Activated T-helper 2 cell treated with anti-CD3 and anti-CD28 coated beads, Interferon-gamma antibody, Interleukin-2, Interleukin-4, amounts not matched to agents 10 μg/mL and 5 μg/mL and 100 μg/mL, durations not matched to agents 14 hours and 24 hours and 36 hours (primary cell): ENCODE measurements around the gene TUBA1B. TPM values are rescaled to one million over a fixed set of nuclear protein-coding genes. Genes with fewer than 3 reads are reported as not detected.
"Not testable (repeated sequence)": the region's sequence is repeated elsewhere in the genome, so short reads cannot be mapped to it uniquely, and the experiment has no call there.

Experiments used
- DNase-seq: peaks from one replicate; pipeline ENCODE4 v3.0.0; 2021; ENCODE audit warnings: low spot score
- H3K27ac Mint-ChIP-seq: one replicate; pipeline ENCODE4 v1.8.0; 2021; ENCODE audit warnings: mixed read lengths
- H3K27me3 Mint-ChIP-seq: one replicate; pipeline ENCODE4 v1.8.0; 2021; ENCODE audit warnings: low read depth, mixed read lengths
- H3K36me3 Mint-ChIP-seq: one replicate; pipeline ENCODE4 v1.8.0; 2021; ENCODE audit warnings: low read depth, mixed read lengths
- H3K4me1 Mint-ChIP-seq: one replicate; pipeline ENCODE4 v1.8.0; 2021; ENCODE audit warnings: low read depth, mixed read lengths
- H3K4me3 Mint-ChIP-seq: one replicate; pipeline ENCODE4 v1.8.0; 2021; ENCODE audit warnings: low read depth, mild to moderate bottlenecking, moderate library complexity, mixed read lengths
- H3K9me3 Mint-ChIP-seq: one replicate; pipeline ENCODE4 v1.8.0; 2021; ENCODE audit warnings: mixed read lengths
- intact Hi-C: fragments of 100-400 bp; cut with micrococcal nuclease; formaldehyde crosslinking; loops from one replicate; pipeline ENCODE4 v1.15.1; 2023
- total RNA-seq: library from RNA; stranded (reverse); gene quantifications from 2 replicates; pipeline ENCODE4 v1.2.3, GENCODE V29; 2022

The TUBA1B gene
- total RNA-seq, 1 donor from 2014 or later: 1,902 TPM

GRCh38 chr12:49137476-49137875, 6.3 kb upstream of the TUBA1B start:
- peaks cover 25% of the 10 kb centered on the region for H3K4me1 Mint-ChIP-seq
- no peaks in the 10 kb centered on the region for H3K27me3 Mint-ChIP-seq
- H3K9me3 Mint-ChIP-seq: no peaks in the 10 kb centered on the region
- H3K27ac Mint-ChIP-seq: no peak overlapping the region
- DNase-seq: no peak
- H3K36me3 Mint-ChIP-seq: no peaks in the 10 kb centered on the region
- intact Hi-C loops: no loop called here
- H3K4me3 Mint-ChIP-seq: no peak overlapping the region

GRCh38 chr12:49136997-49137396, 5.8 kb upstream of the TUBA1B start:
- H3K27ac Mint-ChIP-seq, intact Hi-C loops, DNase-seq, H3K9me3 Mint-ChIP-seq, H3K27me3 Mint-ChIP-seq, H3K36me3 Mint-ChIP-seq, H3K4me3 Mint-ChIP-seq: not testable (repeated sequence)
- H3K4me1 Mint-ChIP-seq: peaks cover 30% of the 10 kb centered on the region

GRCh38 chr12:49133590-49133989, 2.4 kb upstream of the TUBA1B start:
- no peaks in the 10 kb centered on the region for H3K9me3 Mint-ChIP-seq
- no peaks in the 10 kb centered on the region for H3K27me3 Mint-ChIP-seq
- H3K27ac Mint-ChIP-seq: no peak overlapping the region
- intact Hi-C loops: loop anchor here (5.0 kb wide), 2 partner anchors 281 to 609 kb away; partner anchors contain the start of genes DDX23 and TMBIM6
- peak overlapping the region; percentile 21 for H3K4me3 Mint-ChIP-seq
- peaks cover 30% of the 10 kb centered on the region for H3K4me1 Mint-ChIP-seq
- H3K36me3 Mint-ChIP-seq: peaks cover 29% of the 10 kb centered on the region
- DNase-seq: no peak

GRCh38 chr12:49133014-49133413, 1.8 kb upstream of the TUBA1B start:
- H3K27me3 Mint-ChIP-seq: no peaks in the 10 kb centered on the region
- H3K9me3 Mint-ChIP-seq: no peaks in the 10 kb centered on the region
- H3K4me1 Mint-ChIP-seq: peaks cover 27% of the 10 kb centered on the region
- peak overlapping the region; percentile 94 for H3K4me3 Mint-ChIP-seq
- no peak overlapping the region for H3K27ac Mint-ChIP-seq
- H3K36me3 Mint-ChIP-seq: peaks cover 34% of the 10 kb centered on the region
- no peak for DNase-seq
- intact Hi-C loops: loop anchor here (5.0 kb wide), 2 partner anchors 281 to 609 kb away; partner anchors contain the start of genes DDX23 and TMBIM6

- Mint-ChIP-seq H3K9me3 (no peaks in the 10 kb centered on the region), H3K4me1 (peaks cover 37% of the 10 kb centered on the region), H3K27ac (peak overlapping the region; percentile 94), H3K4me3 (peak overlapping the region; percentile 94), H3K36me3 (peaks cover 44% of the 10 kb centered on the region), H3K27me3 (no peaks in the 10 kb centered on the region)
- intact Hi-C loops: loop anchor here (1.0 to 5.0 kb wide), 7 partner anchors 63 to 610 kb away; partner anchors contain the start of genes DDX23, PRKAG1, RHEBL1 and TMBIM6
- no peak for DNase-seq
Observed at GRCh38 chr12:49131894-49132461, 783 bp upstream of the TUBA1B start.

GRCh38 chr12:49130151-49131050, 794 bp downstream of the TUBA1B start:
- peak; percentile 92 for DNase-seq
- Mint-ChIP-seq H3K4me1 (peaks cover 38% of the 10 kb centered on the region), H3K27ac (peak overlapping the region; percentile 98)

GRCh38 chr12:49129332-49130150, 1.7 kb downstream of the TUBA1B start:
- peak overlapping the region; percentile 98 for H3K4me3 Mint-ChIP-seq
- DNase-seq: no peak
- no peaks in the 10 kb centered on the region for H3K9me3 Mint-ChIP-seq
- peaks cover 38% of the 10 kb centered on the region for H3K4me1 Mint-ChIP-seq
- no peaks in the 10 kb centered on the region for H3K27me3 Mint-ChIP-seq
- intact Hi-C loops: loop anchor here (1.0 to 5.0 kb wide), 8 partner anchors 19 to 613 kb away; partner anchors contain the start of genes DDX23, KMT2D, LMBR1L and RHEBL1
- peaks cover 48% of the 10 kb centered on the region for H3K36me3 Mint-ChIP-seq
- H3K27ac Mint-ChIP-seq: peak overlapping the region; percentile 98

More at GRCh38 chr12:49130151-49131050, 794 bp downstream of the TUBA1B start:
- Mint-ChIP-seq H3K9me3 (no peaks in the 10 kb centered on the region), H3K27me3 (no peaks in the 10 kb centered on the region), H3K4me3 (peak overlapping the region; percentile 98), H3K36me3 (peaks cover 48% of the 10 kb centered on the region)
- intact Hi-C loops: loop anchor here (1.0 to 5.0 kb wide), 10 partner anchors 20 to 612 kb away; partner anchors contain the start of genes DDX23, KMT2D, LMBR1L and PRKAG1

GRCh38 chr12:49127971-49128370, 3.2 kb downstream of the TUBA1B start:
- Mint-ChIP-seq H3K4me3 (peak overlapping the region; percentile 42), H3K4me1 (peaks cover 28% of the 10 kb centered on the region), H3K27ac (peak overlapping the region; percentile 52), H3K36me3 (peaks cover 48% of the 10 kb centered on the region)
- H3K27me3 Mint-ChIP-seq, intact Hi-C loops, H3K9me3 Mint-ChIP-seq, DNase-seq: not testable (repeated sequence)

GRCh38 chr12:49126852-49127763, 4.1 kb downstream of the TUBA1B start:
- peaks cover 19% of the 10 kb centered on the region for H3K4me1 Mint-ChIP-seq
- H3K27me3 Mint-ChIP-seq: no peaks in the 10 kb centered on the region
- peak overlapping the region; percentile 42 for H3K4me3 Mint-ChIP-seq
- intact Hi-C loops: no loop called here
- no peaks in the 10 kb centered on the region for H3K9me3 Mint-ChIP-seq
- peaks cover 48% of the 10 kb centered on the region for H3K36me3 Mint-ChIP-seq
- no peak for DNase-seq
- peak overlapping the region; percentile 52 for H3K27ac Mint-ChIP-seq

GRCh38 chr12:49121047-49121696, 10.0 kb downstream of the TUBA1B start:
- H3K4me1 Mint-ChIP-seq: no peaks in the 10 kb centered on the region
- intact Hi-C loops: no loop called here
- no peak for DNase-seq
- no peaks in the 10 kb centered on the region for H3K27me3 Mint-ChIP-seq
- H3K9me3 Mint-ChIP-seq: no peaks in the 10 kb centered on the region
- no peak overlapping the region for H3K27ac Mint-ChIP-seq
- no peak overlapping the region for H3K4me3 Mint-ChIP-seq
- no peaks in the 10 kb centered on the region for H3K36me3 Mint-ChIP-seq

GRCh38 chr12:49111206-49111605, 20.0 kb downstream of the TUBA1B start:
- H3K4me1 Mint-ChIP-seq: peaks cover 22% of the 10 kb centered on the region
- peaks cover 2% of the 10 kb centered on the region for H3K27me3 Mint-ChIP-seq
- peaks cover 4% of the 10 kb centered on the region for H3K36me3 Mint-ChIP-seq
- no peak for DNase-seq
- intact Hi-C loops: loop anchor here (5.0 kb wide), 1 partner anchor 76 kb away; the partner anchor contains the start of gene TUBA1A
- H3K27ac Mint-ChIP-seq: peak overlapping the region; percentile 91
- peak overlapping the region; percentile 97 for H3K4me3 Mint-ChIP-seq
- H3K9me3 Mint-ChIP-seq: no peaks in the 10 kb centered on the region
